Fibroblast of lung (primary cell): ENCODE results near the gene STXBP6. TPM values are rescaled to one million over a fixed set of nuclear protein-coding genes. Genes with fewer than 3 reads are reported as not detected.

Experiments used
- DNase-seq, 2 donors: peaks; one replicate each; pipeline versions ENCODE4 v3.0.0 to v3.0.0-alpha.2; 2010; ENCODE audit warnings: low read depth in 2 of 2
- H2AFZ ChIP-seq: 2 replicates; pipeline ENCODE4 v1.5.1; 2012; ENCODE audit warnings: low read length, control low read depth, inconsistent platforms
- H3K27ac ChIP-seq: 2 replicates; pipeline ENCODE4 v1.5.1; 2011; ENCODE audit warnings: low read length, control low read depth; ENCODE audit not compliant: insufficient read depth
- H3K27me3 ChIP-seq: 2 replicates; pipeline ENCODE4 v1.5.1; 2011; ENCODE audit warnings: mild to moderate bottlenecking, low read length; ENCODE audit not compliant: control insufficient read depth, insufficient read depth
- H3K36me3 ChIP-seq: 2 replicates; pipeline ENCODE4 v1.5.1; 2011; ENCODE audit warnings: low read length; ENCODE audit not compliant: control insufficient read depth, insufficient read depth
- H3K4me1 ChIP-seq: 2 replicates; pipeline ENCODE4 v1.5.1; 2011; ENCODE audit warnings: low read length; ENCODE audit not compliant: control insufficient read depth, insufficient read depth; ENCODE audit errors: extremely low read depth
- H3K4me2 ChIP-seq: 2 replicates; pipeline ENCODE4 v1.5.1; 2011; ENCODE audit warnings: low read length, control low read depth; ENCODE audit not compliant: insufficient read depth; ENCODE audit errors: extremely low read depth
- H3K4me3 ChIP-seq, 4 experiments: fragments of 200-600 bp in 1 of 4; sonication (generic) in 1 of 4; replicated peaks in 1 of 4; 2 replicates each; pipeline ENCODE4 v1.5.1; 2011 to 2016; ENCODE audit warnings: low read length in 4 of 4, low read depth in 3 of 4, mild to moderate bottlenecking in 3 of 4, control low read depth in 2 of 4, inconsistent platforms in 1 of 4, mixed read lengths in 1 of 4; ENCODE audit not compliant: insufficient read depth in 1 of 4; ENCODE audit errors: control extremely low read depth in 1 of 4
- H3K79me2 ChIP-seq: 2 replicates; pipeline ENCODE4 v1.5.1; 2012; ENCODE audit warnings: mild to moderate bottlenecking, low read length, inconsistent platforms; ENCODE audit not compliant: control insufficient read depth, insufficient read depth
- H3K9ac ChIP-seq: 2 replicates; pipeline ENCODE4 v1.5.1; 2011; ENCODE audit warnings: mild to moderate bottlenecking, low read length, control low read depth; ENCODE audit not compliant: insufficient read depth
- H3K9me3 ChIP-seq: 2 replicates; pipeline ENCODE4 v1.5.1; 2012; ENCODE audit warnings: low read depth, low read length; ENCODE audit not compliant: control insufficient read depth, insufficient read depth
- H4K20me1 ChIP-seq: 2 replicates; pipeline ENCODE4 v1.5.1; 2011; ENCODE audit warnings: low read length; ENCODE audit not compliant: control insufficient read depth, insufficient read depth; ENCODE audit errors: extremely low read depth
- CTCF ChIP-seq, 2 donors: IDR thresholded peaks in 1 of 2; conservative IDR thresholded peaks in 1 of 2; 1 replicate in 1 of 2; 2 replicates in 1 of 2; pipeline ENCODE4 v1.5.1; 2011 to 2012; ENCODE audit warnings: low read length in 2 of 2, control low read depth in 1 of 2, inconsistent platforms in 1 of 2, low read depth in 1 of 2, mild to moderate bottlenecking in 1 of 2
- EZH2 ChIP-seq: IDR thresholded peaks from 2 replicates; pipeline ENCODE4 v1.5.1; 2012; ENCODE audit warnings: low read length, control low read depth, mild to moderate bottlenecking; ENCODE audit errors: missing control alignments
- polyA plus RNA-seq, 2 donors: library from polyadenylated mRNA; depleted of rRNA in 1 of 2; stranded (reverse) in 1 of 2; unstranded in 1 of 2; fragments of >200 nt; gene quantifications; 2 replicates each; pipeline ENCODE4 v1.2.1, GENCODE V29; 2011 to 2012; ENCODE audit warnings: missing spikeins in 1 of 2
- total RNA-seq: library from RNA; depleted of rRNA; stranded (reverse); fragments of >200 nt; gene quantifications from 2 replicates; pipeline ENCODE4 v1.2.1, GENCODE V29; 2014

Gene STXBP6
- total and polyA plus RNA-seq, 2 donors (not counting 1 experiment from before 2014, with no cell fraction given) = 4.5 to 17.8 TPM

GRCh38 chr14:24847568-24848095 lies 202.3 kb downstream of the STXBP6 start:
- no peak overlapping the region for H3K4me2 ChIP-seq

GRCh38 chr14:24846261-24846660 lies 203.7 kb downstream of the STXBP6 start:
- DNase-seq = peak in 1 of 2 donors; percentile 24
- TF ChIP-seq CTCF (conservative IDR thresholded peaks at IDR 0.05 in 1 of 2, IDR thresholded peaks at IDR 0.05 in 1 of 2; ENCODE audit: low read depth in 1 of 2, low read length in 2 of 2) = no peak
- no peak for TF ChIP-seq EZH2

More at GRCh38 chr14:24847568-24848095, 202.3 kb downstream of the STXBP6 start:
- Histone ChIP-seq H2AFZ (no peak overlapping the region), H3K4me1 (no peaks in the 10 kb centered on the region), H4K20me1 (no peaks in the 10 kb centered on the region), H3K27me3 (no peaks in the 10 kb centered on the region), H3K36me3 (no peaks in the 10 kb centered on the region), H3K9ac (no peak overlapping the region), H3K9me3 (no peaks in the 10 kb centered on the region), H3K79me2 (no peaks in the 10 kb centered on the region), H3K4me3 (no peak overlapping the region), H3K27ac (no peak overlapping the region)
- peak; percentile 26 to 32 for DNase-seq
- TF ChIP-seq CTCF (conservative IDR thresholded peaks at IDR 0.05 in 1 of 2, IDR thresholded peaks at IDR 0.05 in 1 of 2; ENCODE audit: low read depth in 1 of 2, low read length in 2 of 2) (no peak), EZH2 (no peak)

DNA sequence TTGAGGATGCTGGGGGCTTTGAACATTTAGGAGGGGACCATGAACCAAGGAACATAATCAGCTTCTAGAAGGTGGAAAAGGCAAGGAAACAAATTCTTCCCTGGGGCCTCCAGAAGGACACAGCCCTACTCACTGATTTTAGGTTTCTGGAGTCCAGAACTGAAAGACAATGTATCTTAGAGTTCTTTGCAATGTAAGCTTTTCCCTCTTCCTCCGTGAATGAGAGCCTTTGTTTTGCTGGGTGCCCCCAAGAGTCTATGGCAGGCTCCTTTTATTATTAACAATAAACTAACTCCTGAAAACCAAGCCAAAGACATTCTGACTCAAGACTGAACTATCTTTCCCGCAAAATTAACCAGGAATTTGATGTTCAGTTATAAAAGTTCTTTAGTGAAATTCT lies 204.1 kb downstream of the STXBP6 start:
- Histone ChIP-seq H3K27ac (no peak overlapping the region), H2AFZ (no peak overlapping the region), H3K4me3 (no peak overlapping the region), H3K4me1 (no peaks in the 10 kb centered on the region), H3K9me3 (no peaks in the 10 kb centered on the region), H4K20me1 (no peaks in the 10 kb centered on the region), H3K9ac (no peak overlapping the region), H3K4me2 (no peak overlapping the region), H3K36me3 (no peaks in the 10 kb centered on the region), H3K79me2 (no peaks in the 10 kb centered on the region), H3K27me3 (no peaks in the 10 kb centered on the region)
- TF ChIP-seq EZH2 (no peak), CTCF (conservative IDR thresholded peaks at IDR 0.05 in 1 of 2, IDR thresholded peaks at IDR 0.05 in 1 of 2; ENCODE audit: low read depth in 1 of 2, low read length in 2 of 2) (no peak)
- peak in 1 of 2 donors; percentile 25 for DNase-seq

More at GRCh38 chr14:24846261-24846660, 203.7 kb downstream of the STXBP6 start:
- H3K27me3 ChIP-seq = no peaks in the 10 kb centered on the region
- H3K27ac ChIP-seq = no peak overlapping the region
- H2AFZ ChIP-seq = no peak overlapping the region
- H4K20me1 ChIP-seq = no peaks in the 10 kb centered on the region
- H3K4me1 ChIP-seq = no peaks in the 10 kb centered on the region
- no peak overlapping the region for H3K9ac ChIP-seq
- no peak overlapping the region for H3K4me3 ChIP-seq
- H3K4me2 ChIP-seq = no peak overlapping the region
- H3K79me2 ChIP-seq = no peaks in the 10 kb centered on the region
- H3K36me3 ChIP-seq = no peaks in the 10 kb centered on the region
- no peaks in the 10 kb centered on the region for H3K9me3 ChIP-seq
